Omental fat pad (tissue), 4 donors: ENCODE measurements around the gene ARL6IP5. TPM values are rescaled to one million over a fixed set of nuclear protein-coding genes. Genes with fewer than 3 reads are reported as not detected.
A peak's percentile ranks its signal among the peaks of the same experiment; 100 is the strongest.

Experiments used
- ATAC-seq: fragments of 150-250 bp; one replicate; pipeline ENCODE4 v1.9.1; 2016; ENCODE audit warnings: mild to moderate bottlenecking, moderate library complexity; ENCODE audit not compliant: low FRiP score
- DNase-seq: peaks from one replicate; pipeline ENCODE4 v3.0.0-alpha.2; 2019; ENCODE audit warnings: low spot score
- total RNA-seq, 4 donors: library from RNA; depleted of rRNA; stranded (reverse); fragments of >200 nt; gene quantifications; one replicate each; pipeline ENCODE4 v1.1.0, GENCODE V29; 2016
- TF ChIP-seq, protein P1 (sequence below), 3 donors: fragments of 450-650 bp; IDR thresholded peaks; one replicate each; pipeline ENCODE4 v1.5.1; 2016 to 2017; ENCODE audit warnings: antibody characterized with exemption in 3 of 3, mild to moderate bottlenecking in 3 of 3, moderate library complexity in 2 of 3

ARL6IP5 gene
- total RNA-seq, 4 donors from 2014 or later: 113 to 215 (median 199) TPM

DNA sequence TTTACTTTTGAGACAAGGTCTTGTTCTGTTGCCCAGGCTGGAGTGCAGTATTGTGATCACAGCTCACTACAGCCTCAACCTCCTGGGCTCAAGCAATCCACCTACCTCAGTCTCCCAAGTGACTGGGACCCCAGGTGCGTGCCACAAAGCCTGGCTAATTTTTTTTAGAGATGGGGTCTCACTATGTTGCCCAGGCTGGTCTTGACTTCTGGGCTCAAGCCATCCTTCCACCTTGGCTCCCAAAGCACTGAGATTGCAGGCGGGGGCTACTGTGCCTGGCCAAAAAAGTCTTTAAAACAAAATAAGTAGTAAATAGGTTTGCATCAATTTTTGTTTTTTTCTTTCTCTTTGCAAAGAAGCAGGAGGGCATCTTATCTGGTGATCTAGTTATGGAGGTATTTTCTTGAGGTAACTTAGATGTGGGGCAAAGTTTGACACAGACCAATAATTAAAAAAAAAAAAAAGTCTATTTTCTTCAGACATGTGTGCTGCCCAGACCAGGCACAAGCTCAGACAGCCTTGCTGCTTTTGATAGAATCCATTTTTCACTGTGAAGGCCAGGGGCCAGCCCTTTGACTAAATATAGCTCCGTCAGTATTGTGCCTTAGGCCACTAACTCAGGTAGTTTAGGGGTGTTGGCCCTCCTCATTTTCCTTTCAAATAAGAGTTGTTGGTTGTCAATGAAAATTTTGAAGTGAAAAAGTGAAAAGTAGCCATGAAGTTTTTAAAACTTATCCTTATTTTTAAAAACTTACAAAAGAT is 2.5 kb downstream of the ARL6IP5 start:
- TF ChIP-seq, protein P1, sequence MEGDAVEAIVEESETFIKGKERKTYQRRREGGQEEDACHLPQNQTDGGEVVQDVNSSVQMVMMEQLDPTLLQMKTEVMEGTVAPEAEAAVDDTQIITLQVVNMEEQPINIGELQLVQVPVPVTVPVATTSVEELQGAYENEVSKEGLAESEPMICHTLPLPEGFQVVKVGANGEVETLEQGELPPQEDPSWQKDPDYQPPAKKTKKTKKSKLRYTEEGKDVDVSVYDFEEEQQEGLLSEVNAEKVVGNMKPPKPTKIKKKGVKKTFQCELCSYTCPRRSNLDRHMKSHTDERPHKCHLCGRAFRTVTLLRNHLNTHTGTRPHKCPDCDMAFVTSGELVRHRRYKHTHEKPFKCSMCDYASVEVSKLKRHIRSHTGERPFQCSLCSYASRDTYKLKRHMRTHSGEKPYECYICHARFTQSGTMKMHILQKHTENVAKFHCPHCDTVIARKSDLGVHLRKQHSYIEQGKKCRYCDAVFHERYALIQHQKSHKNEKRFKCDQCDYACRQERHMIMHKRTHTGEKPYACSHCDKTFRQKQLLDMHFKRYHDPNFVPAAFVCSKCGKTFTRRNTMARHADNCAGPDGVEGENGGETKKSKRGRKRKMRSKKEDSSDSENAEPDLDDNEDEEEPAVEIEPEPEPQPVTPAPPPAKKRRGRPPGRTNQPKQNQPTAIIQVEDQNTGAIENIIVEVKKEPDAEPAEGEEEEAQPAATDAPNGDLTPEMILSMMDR (IDR thresholded peaks at IDR 0.05): no peak
- ATAC-seq (no peak), DNase-seq (no peak)

DNA sequence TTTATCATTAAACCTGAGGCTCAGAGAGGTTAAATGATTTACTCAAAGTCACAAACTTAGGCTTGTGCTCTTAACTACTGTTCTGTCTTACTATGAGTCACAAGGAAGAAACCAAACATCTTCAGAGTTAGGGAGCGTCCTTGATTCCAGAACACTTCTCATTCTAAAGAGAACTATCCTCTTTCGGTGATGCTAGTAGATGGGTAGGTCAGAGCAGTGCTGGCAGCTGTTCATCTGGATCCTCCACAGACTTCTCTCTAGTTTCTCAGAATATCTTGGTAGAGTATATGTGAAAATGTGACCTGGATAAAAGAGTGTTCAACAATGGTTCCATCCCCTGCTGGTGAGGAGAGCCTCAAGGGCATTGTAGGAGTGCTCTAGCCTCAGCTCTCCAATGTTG is 3.3 kb downstream of the ARL6IP5 start:
- ATAC-seq: no peak
- no peak for DNase-seq
- TF ChIP-seq, protein P1 (IDR thresholded peaks at IDR 0.05): no peak

DNA sequence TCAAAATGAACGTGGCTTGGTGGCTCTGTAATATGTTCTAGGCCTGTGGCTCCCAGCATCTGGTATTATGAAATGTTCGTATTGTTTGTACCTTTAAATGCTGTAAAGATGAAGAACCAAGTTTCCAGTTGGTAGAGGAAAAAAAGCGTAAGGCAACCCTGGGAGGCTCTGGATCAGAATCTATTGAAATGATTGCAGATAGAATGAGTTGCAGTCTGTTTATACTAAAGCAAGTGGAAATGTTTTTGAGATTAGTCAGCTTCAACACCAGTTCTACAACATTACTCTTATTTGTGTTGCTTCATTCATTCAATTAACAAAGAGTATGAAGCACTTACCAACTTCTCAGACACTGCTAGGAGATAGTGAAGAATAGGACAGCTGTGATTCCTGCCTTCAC is 5.3 kb downstream of the ARL6IP5 start:
- TF ChIP-seq, protein P1 (IDR thresholded peaks at IDR 0.05): no peak
- DNase-seq (no peak), ATAC-seq (peak; percentile 48)

DNA sequence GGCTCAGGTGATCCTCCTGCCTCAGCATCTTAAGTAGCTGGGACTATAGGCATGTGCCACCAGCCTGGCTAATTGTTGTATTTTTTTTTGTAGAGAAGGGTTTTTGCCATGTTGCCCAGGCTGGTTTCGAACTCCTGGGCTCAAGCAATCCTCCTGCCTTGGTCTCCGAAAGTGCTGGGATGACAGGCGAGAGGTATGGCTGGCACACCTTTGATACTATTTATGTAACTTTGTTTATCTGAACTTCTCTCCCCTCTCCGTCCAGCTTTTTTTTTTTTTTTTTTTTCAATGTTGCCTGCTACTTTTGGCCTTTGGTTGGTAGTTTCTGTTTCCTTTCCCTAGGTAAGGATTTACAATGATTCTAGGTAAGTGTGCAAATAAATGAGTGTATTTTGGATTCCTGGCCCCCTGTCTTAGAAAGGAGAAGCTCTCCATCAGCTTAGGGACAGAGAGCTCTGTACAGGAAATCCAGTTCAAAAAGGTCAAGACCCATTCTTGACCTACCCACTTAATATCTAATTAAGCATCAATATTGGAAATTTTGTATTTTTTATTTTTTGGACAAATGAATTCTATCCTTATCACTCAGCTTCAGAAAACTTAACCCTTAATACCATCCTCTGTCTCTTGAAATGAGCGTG is 6.8 kb downstream of the ARL6IP5 start:
- DNase-seq (no peak), ATAC-seq (no peak)
- TF ChIP-seq, protein P1 (IDR thresholded peaks at IDR 0.05): no peak

DNA sequence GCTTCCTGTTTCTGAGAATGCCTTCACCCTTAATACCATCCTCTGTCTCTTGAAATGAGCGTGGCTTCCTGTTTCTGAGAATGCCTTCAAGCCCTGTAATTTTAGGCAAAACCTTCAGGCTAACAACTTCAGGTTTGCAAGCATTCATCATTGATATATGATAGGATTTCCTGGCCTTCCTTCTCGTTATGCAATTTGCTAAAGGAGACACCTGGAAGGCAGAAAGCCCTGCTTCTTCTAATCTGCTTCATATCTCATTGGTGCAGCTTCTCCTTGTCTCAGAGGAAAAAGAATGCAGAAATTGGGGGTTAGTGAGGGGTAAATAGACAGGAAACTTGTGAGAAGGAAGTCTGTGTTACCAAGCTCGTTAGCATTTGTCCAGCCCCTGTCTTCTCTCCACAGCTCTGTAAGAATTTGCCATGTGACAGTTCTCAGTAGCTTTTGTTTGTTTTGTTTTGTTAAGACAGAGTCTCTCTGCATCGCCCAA is 7.3 kb downstream of the ARL6IP5 start:
- ATAC-seq (no peak), DNase-seq (no peak)
- TF ChIP-seq, protein P1 (IDR thresholded peaks at IDR 0.05): no peak

DNA sequence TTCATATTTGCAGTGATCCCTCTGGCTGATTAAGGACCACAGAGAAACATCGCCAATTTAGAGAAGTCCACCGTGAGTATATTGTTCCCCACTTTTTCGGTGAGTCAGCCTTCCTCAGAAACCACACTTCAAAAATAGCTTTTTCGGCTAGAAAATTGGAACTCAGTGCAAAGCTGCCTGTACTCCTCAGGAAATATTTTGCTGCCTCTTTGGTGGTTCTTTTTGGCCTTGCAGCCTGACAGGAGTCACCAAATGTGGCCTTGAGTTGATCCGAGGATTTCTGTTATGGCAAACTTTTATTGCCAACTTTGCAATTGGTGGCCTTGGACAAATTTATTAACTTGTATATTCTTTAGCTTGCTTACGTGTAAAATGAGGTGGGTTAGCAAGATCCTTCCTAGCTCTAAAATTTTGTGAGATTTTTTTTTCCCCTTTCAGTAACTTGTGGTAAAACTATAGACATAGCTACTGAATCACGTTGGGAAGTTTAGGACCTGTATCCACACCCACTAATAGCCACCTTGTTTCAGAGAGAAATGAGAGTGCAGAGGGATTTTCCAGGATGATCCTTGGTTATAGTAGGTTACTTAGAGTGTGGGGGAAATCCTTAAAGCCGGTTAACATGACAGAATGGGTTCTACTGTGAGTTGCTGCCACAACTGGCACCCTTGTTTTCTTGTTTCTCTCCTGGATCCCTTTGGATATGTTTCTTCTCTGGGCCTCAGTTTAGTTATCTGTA is 9.9 kb downstream of the ARL6IP5 start:
- DNase-seq (no peak), ATAC-seq (no peak)
- TF ChIP-seq, protein P1 (IDR thresholded peaks at IDR 0.05): no peak
